Ureter (tissue), 1 donor: ENCODE data around the gene USP31. TPM values are rescaled to one million over a fixed set of nuclear protein-coding genes. Genes with fewer than 3 reads are reported as not detected.

Experiments
- DNase-seq: peaks from one replicate; pipeline ENCODE4 v3.0.0-alpha.2; 2020; ENCODE audit warnings: low spot score
- total RNA-seq: library from RNA; stranded (reverse); gene quantifications from one replicate; pipeline ENCODE4 v1.2.4, GENCODE V29; 2023
- donor health status: DM: yes; HTN: yes; CAD: no.

The USP31 gene
- total RNA-seq, 1 donor from 2014 or later, result 58.2 TPM

GRCh38 chr16:23015580-23015979 lies 133.7 kb downstream of the USP31 start:
- DNase-seq, result no peak

GRCh38 chr16:23014592-23014991 lies 134.7 kb downstream of the USP31 start:
- no peak for DNase-seq

Other genes starting within 250 kb of the USP31 start
- 18.9 TPM for gene SCNN1G, start 33.3 kb upstream of the USP31 start, total RNA-seq
- gene SCNN1B, start 152.8 kb upstream of the USP31 start, total RNA-seq, result 55.8 TPM